Naive thymus-derived CD4-positive, alpha-beta T cell (primary cell): ENCODE data around the gene CERS6. TPM values are rescaled to one million over a fixed set of nuclear protein-coding genes. Genes with fewer than 3 reads are reported as not detected.

Experiments
- ATAC-seq: fragments of 150-1000 bp; cut with Tn5 transposase; 2 replicates; pipeline ENCODE4 v1.10.0; 2021; ENCODE audit warnings: mild to moderate bottlenecking, moderate library complexity
- CTCF ChIA-PET: fragments of 350-600 bp; sonication (Branson Sonifier 250); formaldehyde crosslinking; loops from one replicate; lab custom pipeline; 2021; ENCODE audit warnings: antibody characterized with exemption; lab: Charles Lee
- POLR2A ChIA-PET: fragments of 350-600 bp; sonication (Branson Sonifier 250); formaldehyde crosslinking; loops from one replicate; lab custom pipeline; 2021; ENCODE audit warnings: antibody characterized with exemption, inconsistent platforms; lab: Charles Lee
- DNase-seq, 9 donors: peaks; one replicate each; pipeline versions ENCODE4 v3.0.0 to v3.0.0-alpha.2; 2020 to 2022; ENCODE audit warnings: mixed read lengths in 1 of 9
- H3K27ac ChIP-seq: one replicate; pipeline ENCODE4 v1.7.0; 2013; ENCODE audit warnings: mild to moderate bottlenecking, low read depth, low read length, moderate library complexity
- H3K27me3 ChIP-seq, 2 donors: one replicate each; pipeline ENCODE4 v1.7.0; 2013; ENCODE audit warnings: low read length in 2 of 2, mild to moderate bottlenecking in 2 of 2, moderate library complexity in 2 of 2; ENCODE audit not compliant: control insufficient read depth in 2 of 2, insufficient read depth in 2 of 2
- H3K36me3 ChIP-seq, 3 experiments: 1 replicate in 2 of 3; 2 replicates in 1 of 3; pipeline ENCODE4 v1.7.0; 2013; ENCODE audit warnings: low read length in 3 of 3, mild to moderate bottlenecking in 3 of 3, moderate library complexity in 1 of 3; ENCODE audit not compliant: insufficient read depth in 3 of 3, control insufficient read depth in 2 of 3
- H3K4me1 ChIP-seq, 2 donors: one replicate each; pipeline ENCODE4 v1.7.0; 2013; ENCODE audit warnings: low read length in 2 of 2, mild to moderate bottlenecking in 2 of 2, moderate library complexity in 1 of 2; ENCODE audit not compliant: control insufficient read depth in 2 of 2, insufficient read depth in 2 of 2
- H3K4me3 ChIP-seq: 2 replicates; pipeline ENCODE4 v1.7.0; 2013; ENCODE audit warnings: mild to moderate bottlenecking, low read length
- H3K9me3 ChIP-seq, 3 experiments: 1 replicate in 2 of 3; 2 replicates in 1 of 3; pipeline ENCODE4 v1.7.0; 2013; ENCODE audit warnings: low read length in 3 of 3; ENCODE audit not compliant: control insufficient read depth in 2 of 3
- H3K27ac Mint-ChIP-seq, 9 donors: one replicate each; pipeline ENCODE4 v1.8.0; 2020 to 2022; ENCODE audit warnings: mixed read lengths in 9 of 9, mild to moderate bottlenecking in 8 of 9, moderate library complexity in 5 of 9, inconsistent platforms in 2 of 9
- H3K27me3 Mint-ChIP-seq, 5 donors: one replicate each; pipeline ENCODE4 v1.8.0; 2021 to 2022; ENCODE audit warnings: mixed read lengths in 5 of 5, mild to moderate bottlenecking in 1 of 5
- H3K36me3 Mint-ChIP-seq, 5 donors: one replicate each; pipeline ENCODE4 v1.8.0; 2020 to 2022; ENCODE audit warnings: mixed read lengths in 5 of 5, mild to moderate bottlenecking in 3 of 5, inconsistent platforms in 1 of 5
- H3K4me1 Mint-ChIP-seq, 7 donors: one replicate each; pipeline ENCODE4 v1.8.0; 2020 to 2022; ENCODE audit warnings: mixed read lengths in 7 of 7, mild to moderate bottlenecking in 3 of 7, inconsistent platforms in 1 of 7
- H3K4me3 Mint-ChIP-seq, 10 donors: one replicate each; pipeline ENCODE4 v1.8.0; 2020 to 2022; ENCODE audit warnings: mild to moderate bottlenecking in 10 of 10, mixed read lengths in 10 of 10, moderate library complexity in 6 of 10, inconsistent platforms in 2 of 10
- H3K9me3 Mint-ChIP-seq, 11 donors: one replicate each; pipeline ENCODE4 v1.8.0; 2020 to 2022; ENCODE audit warnings: mixed read lengths in 11 of 11, mild to moderate bottlenecking in 4 of 11, inconsistent platforms in 1 of 11, moderate library complexity in 1 of 11
- intact Hi-C, 2 donors: fragments of 100-400 bp; cut with micrococcal nuclease; formaldehyde crosslinking; loops; one replicate each; pipeline ENCODE4 v1.15.1; 2023
- polyA plus RNA-seq, 2 donors: library from polyadenylated mRNA; unstranded; fragments of 300-500 nt; fragmentation: Illumina TruSeq; gene quantifications; one replicate each; pipeline ENCODE4 v1.2.3, GENCODE V29; 2021
- total RNA-seq, 6 experiments: library from RNA in 5 of 6; stranded (reverse) in 5 of 6; gene quantifications; 1 replicate in 5 of 6; 2 replicates in 1 of 6; pipeline ENCODE4 v1.2.3 and lab custom pipeline; 2021 to 2026

Gene CERS6
- total and polyA plus RNA-seq, 7 experiments from 2014 or later: 9.1 to 28.4 (median 19.7) TPM

DNA sequence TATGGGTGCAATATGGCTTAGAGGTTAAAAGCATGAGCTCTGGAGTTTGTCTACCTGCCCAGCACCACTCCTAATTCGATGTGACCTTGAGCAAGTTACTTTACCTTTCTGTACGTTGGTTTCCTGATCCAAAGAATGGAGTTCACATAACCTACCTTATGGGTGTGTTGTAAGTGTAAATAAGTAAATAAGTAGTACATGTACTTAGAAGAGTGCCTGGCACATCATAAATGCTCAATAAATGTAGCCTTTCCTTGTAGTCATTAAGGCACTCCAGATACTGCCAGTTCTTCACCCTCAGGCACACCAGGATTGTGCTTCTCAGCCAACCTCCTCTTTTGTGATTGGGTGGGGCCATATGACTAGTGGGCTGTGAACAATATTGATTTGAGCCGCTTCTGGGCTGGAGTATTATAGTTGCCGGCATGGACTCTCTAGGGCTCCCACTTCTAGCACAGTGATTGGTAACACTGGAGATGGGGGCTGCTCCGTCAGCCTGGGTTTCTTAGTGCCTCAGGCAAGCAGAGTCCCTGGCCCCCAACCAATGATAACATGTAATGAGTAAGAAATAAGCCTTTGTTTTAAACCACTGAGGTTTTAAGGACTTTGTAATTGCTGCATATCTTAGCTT is 244.7 kb downstream of the CERS6 start:
- Histone ChIP-seq H3K36me3 (peaks cover 0 to 20% (median 4%) of the 10 kb centered on the region in 3 experiments), H3K27ac (no peak overlapping the region), H3K27me3 (no peaks in the 10 kb centered on the region), H3K4me3 (no peak overlapping the region), H3K9me3 (no peaks in the 10 kb centered on the region), H3K4me1 (no peaks in the 10 kb centered on the region)
- Mint-ChIP-seq H3K4me3 (no peak overlapping the region), H3K4me1 (peaks cover 0 to 27% (median 13%) of the 10 kb centered on the region in 7 donors), H3K9me3 (peaks cover 0 to 2% (median 0%) of the 10 kb centered on the region in 11 donors), H3K36me3 (peaks cover 11 to 62% (median 26%) of the 10 kb centered on the region in 5 donors), H3K27me3 (no peaks in the 10 kb centered on the region), H3K27ac (peak overlapping the region in 1 of 9 donors; percentile 65)
- ATAC-seq: no peak
- intact Hi-C loops: loop anchor here in 1 of 2 donors (10.0 kb wide), 1 partner anchor 214 kb away; no protein-coding TSS in a partner anchor
- CTCF ChIA-PET: no interaction called here
- POLR2A ChIA-PET: no interaction called here
- DNase-seq: no peak

DNA sequence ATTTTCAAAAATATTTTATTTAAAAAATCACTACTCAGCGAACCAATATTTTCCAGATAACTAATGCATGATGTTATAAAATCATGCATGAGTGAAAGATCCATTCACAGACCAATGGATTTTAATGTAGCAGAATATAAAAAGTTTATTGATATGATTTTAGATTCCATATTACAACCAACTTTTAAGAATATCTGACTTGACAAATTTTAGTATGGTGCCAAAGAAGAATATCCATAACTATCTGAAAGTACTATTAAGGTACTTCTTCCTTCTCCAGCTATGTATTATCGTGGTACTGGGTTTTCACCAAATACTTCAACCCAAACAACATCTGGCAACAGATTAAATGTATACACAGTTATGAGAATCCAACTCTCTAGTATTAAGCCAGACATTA is 246.5 kb downstream of the CERS6 start:
- Histone ChIP-seq H3K9me3 (no peaks in the 10 kb centered on the region), H3K27me3 (no peaks in the 10 kb centered on the region), H3K4me1 (no peaks in the 10 kb centered on the region), H3K36me3 (peaks cover 0 to 1% (median 0%) of the 10 kb centered on the region in 3 experiments), H3K4me3 (no peak overlapping the region), H3K27ac (no peak overlapping the region)
- intact Hi-C loops: loop anchor here in 1 of 2 donors (10.0 kb wide), 1 partner anchor 212 kb away; no protein-coding TSS in a partner anchor
- Mint-ChIP-seq H3K36me3 (peaks cover 0 to 46% (median 12%) of the 10 kb centered on the region in 5 donors), H3K27ac (no peak overlapping the region), H3K4me1 (peaks cover 0 to 29% (median 13%) of the 10 kb centered on the region in 7 donors), H3K27me3 (no peaks in the 10 kb centered on the region), H3K9me3 (peaks cover 0 to 2% (median 0%) of the 10 kb centered on the region in 11 donors), H3K4me3 (no peak overlapping the region)
- ATAC-seq (no peak), DNase-seq (no peak)
- POLR2A ChIA-PET: no interaction called here
- CTCF ChIA-PET: interaction anchor here (0.7 kb wide), 1 partner anchor 13 kb away, joined by 3 read pairs; no protein-coding TSS in a partner anchor

DNA sequence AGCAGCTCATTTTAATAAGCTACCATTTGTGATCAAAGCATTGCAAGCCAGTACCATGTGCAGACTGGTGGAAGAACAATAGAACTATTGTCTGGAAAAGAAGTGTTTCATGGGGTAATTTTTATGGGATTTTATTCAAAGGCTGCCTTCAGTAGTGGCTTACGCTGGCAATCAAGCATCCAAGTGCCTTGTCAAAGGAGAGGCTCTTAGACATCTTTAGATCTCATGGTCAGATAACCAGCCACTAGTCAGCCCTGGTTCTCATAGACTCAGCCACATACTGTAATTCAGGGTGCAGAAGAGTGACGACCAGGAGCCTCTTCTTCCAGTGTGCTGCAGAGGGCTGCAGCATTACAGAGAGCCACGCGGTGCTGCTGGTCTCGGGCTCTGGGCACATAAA is 247.9 kb downstream of the CERS6 start:
- intact Hi-C loops: loop anchor here in 1 of 2 donors (10.0 kb wide), 1 partner anchor 211 kb away; no protein-coding TSS in a partner anchor
- no peaks in the 10 kb centered on the region for H3K4me1 ChIP-seq
- Mint-ChIP-seq H3K27me3 (no peaks in the 10 kb centered on the region), H3K4me1 (peaks cover 0 to 26% (median 13%) of the 10 kb centered on the region in 7 donors), H3K36me3 (peaks cover 0 to 34% (median 2%) of the 10 kb centered on the region in 5 donors), H3K9me3 (no peaks in the 10 kb centered on the region), H3K27ac (no peak overlapping the region), H3K4me3 (no peak overlapping the region)
- CTCF ChIA-PET: interaction anchor here (0.6 to 3.6 kb wide), 2 partner anchors 121 to 356 kb away, joined by 3 to 20 read pairs; no protein-coding TSS in a partner anchor
- H3K9me3 ChIP-seq: no peaks in the 10 kb centered on the region
- no peaks in the 10 kb centered on the region for H3K36me3 ChIP-seq
- DNase-seq (no peak), ATAC-seq (no peak)
- no peak overlapping the region for H3K4me3 ChIP-seq
- POLR2A ChIA-PET: interaction anchor here (0.5 kb wide), 1 partner anchor 359 kb away, joined by 3 read pairs; no protein-coding TSS in a partner anchor
- no peaks in the 10 kb centered on the region for H3K27me3 ChIP-seq
- H3K27ac ChIP-seq: no peak overlapping the region

DNA sequence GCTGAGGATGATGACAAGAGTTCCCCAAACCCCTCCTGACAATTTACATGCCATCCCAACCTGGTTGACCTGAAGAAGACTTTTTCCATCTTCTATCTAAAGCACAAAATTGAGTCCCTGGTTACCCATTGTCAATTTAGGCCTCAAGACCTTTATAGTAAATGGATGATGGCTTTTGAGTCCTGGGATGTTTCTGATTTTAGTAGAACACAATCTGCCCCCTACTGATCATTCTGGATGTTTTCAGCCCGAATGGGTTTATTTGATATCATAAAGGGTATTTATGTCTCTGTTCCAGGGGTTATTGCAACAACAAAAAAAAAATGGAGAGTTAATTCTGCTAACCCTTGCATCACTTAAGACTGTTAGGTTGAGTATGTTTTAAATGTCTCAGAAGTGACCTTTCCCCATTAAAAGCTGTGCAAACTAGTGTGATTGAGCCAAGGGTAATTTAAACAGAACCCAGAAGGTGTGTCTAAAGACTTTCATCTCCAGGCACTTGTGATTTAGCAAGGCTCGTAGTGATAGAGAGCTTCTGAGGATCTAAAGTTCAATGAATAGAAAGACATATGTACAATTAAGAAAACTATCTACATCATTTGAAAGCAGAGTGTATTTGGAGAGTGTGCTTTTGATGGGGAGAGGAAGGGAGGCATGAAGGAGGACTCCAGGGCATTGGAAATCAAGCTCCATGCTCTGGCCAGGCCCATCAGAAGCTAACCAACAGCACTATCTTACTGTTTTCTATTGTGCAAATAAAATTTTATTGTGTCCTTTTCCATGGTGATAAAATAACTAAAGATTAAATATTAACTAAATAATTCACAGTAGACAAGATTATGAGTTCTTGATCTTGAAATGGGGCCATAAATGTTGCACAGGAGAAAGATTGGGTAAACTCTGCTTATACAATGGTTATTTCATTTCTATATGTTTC is 249.7 kb downstream of the CERS6 start:
- H3K4me3 Mint-ChIP-seq: no peak overlapping the region
- peak in 4 of 9 donors; percentile 4 to 31 (median 16) for DNase-seq
- Histone ChIP-seq H3K9me3 (no peaks in the 10 kb centered on the region), H3K4me1 (no peaks in the 10 kb centered on the region), H3K27ac (no peak overlapping the region), H3K36me3 (no peaks in the 10 kb centered on the region), H3K4me3 (no peak overlapping the region), H3K27me3 (no peaks in the 10 kb centered on the region)
- H3K27me3 Mint-ChIP-seq: no peaks in the 10 kb centered on the region
- no peak for ATAC-seq
- H3K27ac Mint-ChIP-seq: peak overlapping the region in 2 of 9 donors; percentile 3 to 42
- peaks cover 0 to 20% (median 13%) of the 10 kb centered on the region in 7 donors for H3K4me1 Mint-ChIP-seq
- POLR2A ChIA-PET: interaction anchor here (0.6 kb wide), 1 partner anchor 19 kb away, joined by 3 read pairs; no protein-coding TSS in a partner anchor
- H3K9me3 Mint-ChIP-seq: no peaks in the 10 kb centered on the region
- CTCF ChIA-PET: interaction anchor here (0.6 to 3.6 kb wide), 13 partner anchors 15 to 373 kb away, joined by 3 to 20 read pairs (median 3); no protein-coding TSS in a partner anchor
- intact Hi-C loops: loop anchor here (1.0 to 10.0 kb wide), 4 partner anchors 53 to 444 kb away; no protein-coding TSS in a partner anchor
- peaks cover 0 to 22% (median 0%) of the 10 kb centered on the region in 5 donors for H3K36me3 Mint-ChIP-seq

DNA sequence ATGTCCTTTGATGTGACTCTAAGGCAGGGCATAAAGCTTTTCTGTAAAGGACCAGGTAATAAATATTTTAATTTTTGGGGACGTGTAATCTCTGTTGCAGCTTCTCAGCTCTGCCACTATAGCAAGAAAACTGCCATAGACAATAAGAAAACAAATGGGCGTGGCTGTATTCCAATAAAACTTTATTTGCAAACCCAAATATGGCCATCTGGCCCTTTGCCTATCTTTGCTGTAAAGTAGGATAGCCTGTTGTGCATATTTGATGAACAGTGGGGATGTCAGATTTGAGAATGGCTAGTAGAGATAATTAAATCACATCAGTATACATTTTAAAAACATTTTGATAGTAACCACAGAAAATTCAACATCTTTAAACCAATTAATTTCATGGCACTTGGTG is 250.7 kb downstream of the CERS6 start:
- H3K4me3 Mint-ChIP-seq: no peak overlapping the region
- no peak overlapping the region for H3K4me3 ChIP-seq
- CTCF ChIA-PET: interaction anchor here (1.0 to 3.6 kb wide), 9 partner anchors 14 to 374 kb away, joined by 3 to 20 read pairs (median 4); no protein-coding TSS in a partner anchor
- H3K27me3 ChIP-seq: no peaks in the 10 kb centered on the region
- H3K9me3 Mint-ChIP-seq: no peaks in the 10 kb centered on the region
- intact Hi-C loops: loop anchor here (5.0 to 10.0 kb wide), 2 partner anchors 208 to 445 kb away; no protein-coding TSS in a partner anchor
- peaks cover 0 to 22% (median 8%) of the 10 kb centered on the region in 7 donors for H3K4me1 Mint-ChIP-seq
- no peaks in the 10 kb centered on the region for H3K27me3 Mint-ChIP-seq
- ATAC-seq (no peak), DNase-seq (no peak)
- H3K4me1 ChIP-seq: no peaks in the 10 kb centered on the region
- H3K27ac ChIP-seq: no peak overlapping the region
- H3K36me3 Mint-ChIP-seq: peaks cover 0 to 17% (median 0%) of the 10 kb centered on the region in 5 donors
- H3K36me3 ChIP-seq: no peaks in the 10 kb centered on the region
- POLR2A ChIA-PET: no interaction called here
- H3K9me3 ChIP-seq: no peaks in the 10 kb centered on the region
- no peak overlapping the region for H3K27ac Mint-ChIP-seq

DNA sequence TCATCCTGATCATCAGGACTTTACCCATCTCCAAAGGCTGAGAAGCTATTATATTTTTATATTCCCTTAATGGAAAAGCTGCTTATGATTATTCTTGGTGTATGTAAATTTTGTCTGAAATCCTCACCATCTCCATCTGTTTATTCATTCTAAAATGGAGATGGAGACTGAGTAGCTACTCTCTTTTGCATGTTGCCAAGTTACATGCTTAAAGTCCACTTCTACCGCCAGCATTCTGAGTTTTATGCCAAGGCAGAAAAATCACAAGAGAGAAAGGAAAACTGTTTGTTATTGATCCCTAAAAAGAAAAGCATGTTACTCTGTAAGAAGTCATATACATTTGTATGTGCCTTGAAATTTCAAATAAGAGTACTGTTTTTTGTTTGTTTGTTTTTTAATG is 252.0 kb downstream of the CERS6 start:
- ChIA-PET POLR2A (no interaction called here), CTCF (interaction anchor here (0.6 to 1.3 kb wide), 3 partner anchors 357 to 363 kb away, joined by 3 to 7 read pairs (median 4); no protein-coding TSS in a partner anchor)
- no peaks in the 10 kb centered on the region for H3K36me3 ChIP-seq
- no peak for ATAC-seq
- H3K27ac ChIP-seq: no peak overlapping the region
- H3K4me1 ChIP-seq: no peaks in the 10 kb centered on the region
- no peaks in the 10 kb centered on the region for H3K27me3 Mint-ChIP-seq
- peaks cover 0 to 24% (median under 1%) of the 10 kb centered on the region in 5 donors for H3K36me3 Mint-ChIP-seq
- no peaks in the 10 kb centered on the region for H3K27me3 ChIP-seq
- H3K4me1 Mint-ChIP-seq: peaks cover 2 to 29% (median 13%) of the 10 kb centered on the region in 7 donors
- H3K27ac Mint-ChIP-seq: no peak overlapping the region
- intact Hi-C loops: loop anchor here (5.0 to 10.0 kb wide), 2 partner anchors 207 to 446 kb away; no protein-coding TSS in a partner anchor
- no peak for DNase-seq
- H3K4me3 ChIP-seq: no peak overlapping the region
- H3K9me3 ChIP-seq: no peaks in the 10 kb centered on the region
- H3K9me3 Mint-ChIP-seq: no peaks in the 10 kb centered on the region
- H3K4me3 Mint-ChIP-seq: no peak overlapping the region
